8988T (cell line): Measurements from ENCODE around the gene GAPT.
"Not testable (repeated sequence)": the region's sequence is repeated elsewhere in the genome, so short reads cannot be mapped to it uniquely, and the experiment has no call there.

Experiments used
- DNase-seq: peaks from one replicate; pipeline ENCODE4 v3.0.0; 2011

Gene GAPT

DNA sequence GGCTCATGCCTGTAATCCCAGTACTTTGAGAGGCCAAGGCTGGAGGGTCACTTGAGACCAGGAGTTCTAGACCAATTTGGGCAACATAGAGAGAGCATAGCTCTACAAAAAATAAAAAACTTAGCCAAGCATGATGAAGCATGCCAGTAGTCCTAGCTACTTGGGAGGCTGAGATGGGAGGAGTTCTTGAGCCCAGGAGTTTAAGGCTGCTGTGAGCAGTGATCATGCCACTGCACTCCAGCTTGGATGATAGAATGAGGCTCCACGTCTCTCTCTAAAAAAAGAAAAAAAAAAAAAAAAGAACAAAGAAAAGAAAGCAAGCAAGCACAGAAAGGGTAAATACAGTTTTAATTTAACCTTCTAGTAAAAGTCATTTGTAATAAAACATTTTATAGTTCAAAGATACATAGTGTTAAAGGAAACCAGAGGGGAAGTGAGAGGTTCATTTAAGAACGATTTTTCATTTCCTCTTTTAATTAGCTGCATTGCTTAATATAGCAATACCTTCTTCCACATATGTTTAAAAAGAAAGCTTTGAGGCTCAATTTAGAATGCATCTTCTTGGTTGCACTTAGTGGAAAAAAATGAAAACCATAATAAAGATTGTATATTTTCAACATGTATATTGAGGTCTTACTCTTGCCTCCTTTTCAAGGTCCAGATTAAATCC, 14.9 kb downstream of the GAPT start:
- DNase-seq = no peak

DNA sequence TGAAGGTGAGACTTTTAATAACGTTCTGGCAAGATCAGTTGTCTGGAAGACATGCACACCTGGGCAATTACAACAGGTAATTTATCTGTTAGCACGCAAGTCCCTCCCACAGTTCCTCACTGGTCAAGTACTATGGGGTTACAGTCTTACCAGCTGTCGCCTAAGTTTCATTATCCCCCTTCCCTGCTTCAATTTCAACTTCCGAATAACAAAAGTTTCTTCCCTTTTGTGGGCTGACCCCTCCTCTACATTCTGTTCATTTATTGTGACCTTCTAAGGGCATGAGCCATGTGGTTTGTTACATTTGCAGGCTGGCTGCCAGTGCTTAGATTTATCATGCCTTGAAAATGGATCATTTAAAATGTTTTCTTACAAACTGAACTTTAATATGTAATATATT, 16.5 kb downstream of the GAPT start:
- no peak for DNase-seq

DNA sequence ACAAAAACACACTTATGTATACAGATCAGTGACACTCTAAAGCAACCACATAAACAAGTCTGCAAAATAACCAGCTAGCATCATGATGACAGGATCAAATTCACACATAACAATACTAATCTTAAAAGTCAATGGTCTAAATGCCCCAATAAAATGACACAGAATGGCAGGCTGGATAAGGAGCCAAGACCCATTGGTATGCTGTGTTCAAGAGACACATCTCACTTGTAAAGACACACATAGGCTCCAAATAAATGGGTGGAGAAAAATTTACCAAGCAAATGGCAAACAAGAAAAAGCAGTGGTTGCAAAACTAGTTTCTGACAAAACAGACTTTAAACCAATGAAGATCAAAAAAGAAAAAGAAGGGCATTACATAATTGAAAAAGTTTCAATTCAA, 26.0 kb downstream of the GAPT start:
- DNase-seq = no peak

DNA sequence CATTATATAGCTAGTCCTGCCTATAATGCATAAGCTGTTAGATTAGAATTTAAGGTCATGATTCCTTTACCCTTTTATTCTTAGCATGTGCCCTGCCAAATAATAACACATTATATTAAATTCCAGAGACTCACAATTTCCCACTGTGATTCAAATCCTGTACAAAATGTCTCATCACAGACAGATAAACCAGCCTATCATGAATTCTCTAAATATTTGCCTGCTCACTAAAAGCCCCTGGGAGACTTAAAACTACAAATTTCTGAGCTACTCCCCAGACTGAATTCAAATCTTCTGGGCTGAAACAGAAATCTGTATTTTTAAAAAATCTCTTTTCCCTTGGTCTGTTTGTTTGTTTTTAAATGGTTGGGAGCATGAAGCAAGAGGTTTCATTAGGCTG, 32.7 kb downstream of the GAPT start:
- DNase-seq = no peak

DNA sequence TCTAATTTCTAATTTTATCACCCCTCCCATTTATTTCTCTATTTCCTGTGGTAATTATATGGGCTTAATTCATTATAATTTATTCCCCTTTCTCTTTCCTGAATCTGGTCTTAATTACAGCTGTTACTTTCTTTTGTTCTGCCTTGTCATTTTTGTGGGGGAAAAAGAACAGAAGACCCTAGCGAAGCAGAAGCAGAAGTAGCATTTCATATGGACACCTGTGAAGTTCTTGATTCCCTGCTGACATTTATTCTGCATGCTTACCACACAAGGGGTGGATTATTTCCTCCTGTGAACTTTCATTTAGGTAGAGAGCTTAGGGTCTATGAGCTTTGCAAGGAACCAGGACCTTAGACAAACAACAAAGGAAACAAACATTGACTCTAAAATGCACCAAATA, 33.3 kb downstream of the GAPT start:
- no peak for DNase-seq

DNA sequence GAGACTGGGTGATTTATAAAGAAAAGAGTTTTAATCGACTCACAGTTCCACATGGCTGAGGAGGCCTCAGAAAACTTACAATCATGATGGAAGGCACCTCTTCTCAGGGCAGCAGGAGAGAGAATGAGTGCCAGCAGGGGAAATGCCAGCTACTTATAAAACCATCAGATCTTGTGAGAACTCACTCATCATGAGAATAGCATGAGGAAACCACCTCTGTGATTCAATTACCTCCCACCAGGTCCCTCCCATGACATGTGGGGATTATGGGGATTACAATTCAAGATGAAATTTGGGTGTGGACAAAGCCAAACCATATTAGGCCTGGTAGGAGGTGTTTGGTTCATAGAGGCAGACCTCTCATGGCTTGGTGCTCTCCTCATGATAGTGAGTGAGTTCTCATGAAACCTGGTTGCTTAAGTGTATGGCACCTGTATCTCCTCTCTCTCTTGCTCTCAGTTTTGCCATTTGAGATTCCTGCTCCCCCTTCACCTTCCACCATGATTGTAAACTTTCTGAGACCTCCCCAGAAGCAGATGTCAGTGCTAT, 39.8 kb downstream of the GAPT start:
- DNase-seq = no peak

DNA sequence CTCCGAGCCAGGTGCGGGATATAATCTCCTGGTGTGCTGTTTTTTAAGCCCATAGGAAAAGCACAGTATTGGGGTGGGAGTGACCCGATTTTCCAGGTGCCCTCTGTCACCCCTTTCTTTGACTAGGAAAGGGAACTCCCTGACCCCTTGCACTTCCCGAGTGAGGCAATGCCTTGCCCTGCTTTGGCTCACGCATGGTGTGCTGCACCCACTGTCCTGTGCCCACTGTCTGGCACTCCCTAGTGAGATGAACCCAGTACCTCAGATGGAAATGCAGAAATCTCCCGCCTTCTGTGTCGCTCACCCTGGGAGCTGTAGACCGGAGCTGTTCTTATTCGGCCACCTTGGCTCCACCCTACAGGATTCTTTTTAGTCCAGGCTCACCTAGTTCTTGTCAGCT, 50.7 kb downstream of the GAPT start:
- DNase-seq = not testable (repeated sequence)

DNA sequence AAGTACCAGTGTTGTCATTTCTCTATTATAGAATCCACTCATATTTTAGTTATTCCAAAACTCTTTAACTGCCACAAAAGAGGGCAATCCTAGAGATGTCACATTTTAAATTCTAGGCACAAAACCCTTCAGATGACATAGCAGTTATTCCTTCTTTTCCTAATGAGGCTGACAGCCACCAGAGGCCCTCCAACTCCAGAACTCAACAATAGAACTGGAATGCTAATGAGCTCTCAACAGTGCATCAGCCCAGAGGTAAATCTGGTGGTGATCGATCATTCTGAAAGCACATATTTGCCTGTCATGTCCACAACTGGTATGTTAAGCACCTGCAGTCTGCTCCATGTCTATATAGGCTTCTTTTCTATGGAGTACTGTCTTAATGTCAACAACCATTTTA, 51.5 kb downstream of the GAPT start:
- no peak for DNase-seq

DNA sequence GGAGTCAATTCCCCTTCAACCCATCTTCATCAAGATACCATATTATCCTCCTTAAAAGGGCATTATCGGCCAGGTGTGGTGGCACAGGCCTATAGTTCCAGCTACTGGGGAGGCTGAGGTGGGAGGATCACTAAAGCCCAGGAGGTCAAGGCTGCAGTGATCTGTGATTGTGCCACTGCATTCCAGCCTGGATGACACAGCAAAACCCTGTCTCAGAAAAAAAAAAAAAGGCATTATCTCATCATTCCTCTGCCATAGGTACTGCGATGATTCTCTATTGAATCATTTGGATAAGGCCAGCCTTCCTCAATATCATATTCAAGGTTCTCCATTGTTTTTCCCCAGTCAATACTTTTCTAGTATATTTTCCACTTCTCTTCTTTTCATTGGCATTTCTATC, 52.5 kb downstream of the GAPT start:
- DNase-seq = no peak

DNA sequence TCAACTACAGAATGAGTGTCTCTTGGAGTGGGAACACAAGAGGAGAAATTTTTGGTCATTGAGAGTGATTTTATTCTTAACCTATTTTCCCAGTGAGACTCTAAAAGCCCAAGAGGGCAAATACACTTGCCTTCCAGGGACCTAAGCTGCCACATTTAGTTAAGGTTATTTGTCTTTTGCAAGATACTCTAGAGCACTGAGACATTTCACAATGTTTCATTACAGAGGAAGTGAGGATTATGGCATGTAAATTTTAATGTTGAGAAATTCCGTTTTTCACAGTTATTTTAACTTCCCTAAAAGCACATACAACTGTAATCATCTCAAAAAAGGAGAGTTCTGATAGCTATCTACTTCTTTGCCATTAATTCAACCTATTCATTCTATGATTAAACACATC, 53.0 kb downstream of the GAPT start:
- DNase-seq = no peak

DNA sequence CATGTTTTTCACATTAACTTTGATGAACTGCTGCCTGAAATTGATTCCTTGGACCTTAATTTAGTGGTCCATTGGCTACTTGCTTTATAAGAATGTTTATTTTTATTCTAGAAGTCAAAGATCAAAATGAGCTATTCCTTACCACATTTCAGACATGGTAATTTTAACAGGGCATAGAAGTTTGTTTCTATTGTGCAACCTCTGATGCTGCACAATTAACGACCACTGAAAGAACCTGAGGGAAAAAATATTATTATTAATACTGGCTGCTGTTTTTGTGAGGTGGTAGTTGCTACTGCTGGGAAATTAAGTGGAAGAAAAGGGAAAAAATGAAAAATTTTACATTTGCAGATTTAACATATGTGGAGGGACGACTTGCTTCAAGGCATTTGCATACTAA, 53.7 kb downstream of the GAPT start:
- DNase-seq = no peak

DNA sequence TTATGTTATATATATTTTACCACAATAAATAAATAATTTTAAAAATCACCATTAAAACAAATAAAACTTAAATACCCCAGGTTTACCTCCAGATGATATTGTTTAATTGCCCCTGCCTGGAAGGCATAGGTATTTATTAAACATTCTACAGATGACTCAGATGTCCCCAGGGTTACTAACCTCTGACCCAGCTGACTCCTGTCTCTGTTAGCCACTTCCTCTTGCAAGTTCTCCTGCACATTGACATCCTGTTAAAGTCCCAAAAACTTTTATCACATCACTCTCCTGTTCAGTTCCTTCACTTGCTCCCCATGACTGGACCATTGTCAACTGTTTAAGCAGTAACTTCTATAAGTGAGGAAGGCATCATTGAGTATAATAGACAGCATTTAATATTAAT, 54.7 kb downstream of the GAPT start:
- no peak for DNase-seq
